GM12892 (cell line): ENCODE measurements around the gene NOVA2.

Source experiments
- POLR2A ChIP-seq: IDR thresholded peaks from 2 replicates; pipeline ENCODE4 v1.6.1; 2011; ENCODE audit warnings: low read depth, low read length, control low read depth
- POLR2AphosphoS5 ChIP-seq: IDR thresholded peaks from 2 replicates; pipeline ENCODE4 v1.6.1; 2011; ENCODE audit warnings: low read depth, low read length, control low read depth
- TAF1 ChIP-seq: IDR thresholded peaks from 2 replicates; pipeline ENCODE4 v1.6.1; 2011; ENCODE audit warnings: low read depth, mild to moderate bottlenecking, control low read depth, low read length, borderline replicate concordance

GRCh38 chr19:45913874-45914830, 59.5 kb downstream of the NOVA2 start, which contains the start of gene NANOS2:
- TF ChIP-seq TAF1 (no peak), POLR2A (no peak), POLR2AphosphoS5 (no peak)
